ENCODE measurements around the gene RETN.

RETN gene

GRCh38 chr19:7701049-7701653 lies 32.3 kb downstream of the RETN start:
- Histone ChIP-seq H3K36me3 (ENCODE audit: insufficient read depth, low read length) (no peaks in the 10 kb centered on the region), H3K4me2 (ENCODE audit: low read depth, low read length, poor library complexity, severe bottlenecking) (no peak overlapping the region), H3K4me3 (ENCODE audit: low read length, poor library complexity, severe bottlenecking) (no peak overlapping the region), H2AFZ (ENCODE audit: low read length) (no peak overlapping the region), H3K9ac (ENCODE audit: low read depth, low read length, poor library complexity, severe bottlenecking) (no peak overlapping the region), H3K27me3 (ENCODE audit: insufficient read depth, low read length, poor library complexity, severe bottlenecking) (no peaks in the 10 kb centered on the region), H3K4me1 (ENCODE audit: insufficient read depth, low read length, poor library complexity, severe bottlenecking) (no peaks in the 10 kb centered on the region), H3K9me3 (ENCODE audit: insufficient read depth, low read depth, low read length) (no peaks in the 10 kb centered on the region), H4K20me1 (ENCODE audit: insufficient read depth, low read length, poor library complexity, severe bottlenecking) (no peaks in the 10 kb centered on the region), H3K9me2 (replicated peaks; ENCODE audit: low read depth, low read length) (no peaks in the 10 kb centered on the region), H3F3A (ENCODE audit: low read depth) (no peaks in the 10 kb centered on the region), H3K79me2 (ENCODE audit: insufficient read depth, low read length) (no peaks in the 10 kb centered on the region)
- TF ChIP-seq EZH2phosphoT487 (IDR thresholded peaks at IDR 0.05; ENCODE audit: borderline replicate concordance) (no peak), CTCF (conservative IDR thresholded peaks at IDR 0.05; ENCODE audit: low read length) (no peak)

- Histone ChIP-seq H3K9ac (ENCODE audit: low read depth, low read length, poor library complexity, severe bottlenecking) (no peak within 1 kb of the TSS), H3K36me3 (ENCODE audit: insufficient read depth, low read length) (no peaks in the 10 kb centered on the region), H3K9me2 (replicated peaks; ENCODE audit: low read depth, low read length) (no peaks in the 10 kb centered on the region), H4K20me1 (ENCODE audit: insufficient read depth, low read length, poor library complexity, severe bottlenecking) (no peaks in the 10 kb centered on the region), H3K79me2 (ENCODE audit: insufficient read depth, low read length) (no peaks in the 10 kb centered on the region), H3K9me3 (ENCODE audit: insufficient read depth, low read depth, low read length) (no peaks in the 10 kb centered on the region), H3F3A (ENCODE audit: low read depth) (no peaks in the 10 kb centered on the region), H3K4me3 (ENCODE audit: low read length, poor library complexity, severe bottlenecking) (no peak within 1 kb of the TSS), H3K4me2 (ENCODE audit: low read depth, low read length, poor library complexity, severe bottlenecking) (no peak within 1 kb of the TSS), H3K27me3 (ENCODE audit: insufficient read depth, low read length, poor library complexity, severe bottlenecking) (no peaks in the 10 kb centered on the region), H3K4me1 (ENCODE audit: insufficient read depth, low read length, poor library complexity, severe bottlenecking) (no peaks in the 10 kb centered on the region), H2AFZ (ENCODE audit: low read length) (no peak within 1 kb of the TSS)
- TF ChIP-seq EZH2phosphoT487 (IDR thresholded peaks at IDR 0.05; ENCODE audit: borderline replicate concordance), result no peak
- TF ChIP-seq CTCF (conservative IDR thresholded peaks at IDR 0.05; ENCODE audit: low read length), result no peak
These were observed 33.0 kb downstream of the RETN start, which contains the start of gene FCER2 for GRCh38 chr19:7701654-7702457. FCER2 (minus strand) TSS chr19:7702131; CDS start chr19:7699760, 2,371 bp downstream.

- no peaks in the 10 kb centered on the region for H4K20me1 ChIP-seq (ENCODE audit: insufficient read depth, low read length, poor library complexity, severe bottlenecking)
- no peak overlapping the region for H3K4me2 ChIP-seq (ENCODE audit: low read depth, low read length, poor library complexity, severe bottlenecking)
- no peaks in the 10 kb centered on the region for H3F3A ChIP-seq (ENCODE audit: low read depth)
- no peak for TF ChIP-seq CTCF (conservative IDR thresholded peaks at IDR 0.05; ENCODE audit: low read length)
- no peak for TF ChIP-seq EZH2phosphoT487 (IDR thresholded peaks at IDR 0.05; ENCODE audit: borderline replicate concordance)
- H3K9ac ChIP-seq (ENCODE audit: low read depth, low read length, poor library complexity, severe bottlenecking), result no peak overlapping the region
- no peaks in the 10 kb centered on the region for H3K79me2 ChIP-seq (ENCODE audit: insufficient read depth, low read length)
- no peak overlapping the region for H2AFZ ChIP-seq (ENCODE audit: low read length)
- no peak overlapping the region for H3K4me3 ChIP-seq (ENCODE audit: low read length, poor library complexity, severe bottlenecking)
- H3K27me3 ChIP-seq (ENCODE audit: insufficient read depth, low read length, poor library complexity, severe bottlenecking), result no peaks in the 10 kb centered on the region
- no peaks in the 10 kb centered on the region for H3K9me3 ChIP-seq (ENCODE audit: insufficient read depth, low read depth, low read length)
- H3K4me1 ChIP-seq (ENCODE audit: insufficient read depth, low read length, poor library complexity, severe bottlenecking), result no peaks in the 10 kb centered on the region
- H3K9me2 ChIP-seq (replicated peaks; ENCODE audit: low read depth, low read length), result no peaks in the 10 kb centered on the region
- H3K36me3 ChIP-seq (ENCODE audit: insufficient read depth, low read length), result no peaks in the 10 kb centered on the region
These were observed 34.5 kb downstream of the RETN start for GRCh38 chr19:7703332-7703731.

Data from Loucy (cell line).